Neural cell (in vitro differentiated cells): ENCODE measurements around the gene SMARCD1. TPM values are rescaled to one million over a fixed set of nuclear protein-coding genes. Genes with fewer than 3 reads are reported as not detected.

Source experiments
- H2AFZ ChIP-seq: fragments of 200-600, 300-800 bp; sonication (generic), shearing (Covaris generic); 2 replicates; pipeline ENCODE4 v1.6.0; 2014; ENCODE audit warnings: low read depth, mild to moderate bottlenecking, antibody characterized with exemption, low read length, moderate library complexity
- H3F3A ChIP-seq: fragments of 200-600 bp; shearing (Covaris generic); 2 replicates; pipeline ENCODE4 v1.6.1; 2016; ENCODE audit warnings: mild to moderate bottlenecking, moderate library complexity, mixed read lengths, antibody characterized with exemption, low read length; ENCODE audit not compliant: insufficient read depth, poor library complexity, severe bottlenecking
- H3K27ac ChIP-seq: fragments of 200-600, 300-800 bp; sonication (generic), shearing (Covaris generic); 2 replicates; pipeline ENCODE4 v1.5.1; 2014; ENCODE audit warnings: mild to moderate bottlenecking, low read length, moderate library complexity
- H3K27me3 ChIP-seq: fragments of 300-800, 200-600 bp; sonication (generic), shearing (Covaris generic); 2 replicates; pipeline ENCODE4 v1.6.0; 2014; ENCODE audit warnings: mild to moderate bottlenecking, low read depth, low read length, moderate library complexity; ENCODE audit not compliant: insufficient read depth
- H3K36me3 ChIP-seq: fragments of 300-800, 200-600 bp; sonication (generic), shearing (Covaris generic); 2 replicates; pipeline ENCODE4 v1.5.1; 2014; ENCODE audit warnings: mild to moderate bottlenecking, antibody characterized with exemption, low read length, moderate library complexity; ENCODE audit not compliant: insufficient read depth
- H3K4me2 ChIP-seq: fragments of 300-800, 200-600 bp; sonication (generic), shearing (Covaris generic); 2 replicates; pipeline ENCODE4 v1.6.0; 2014; ENCODE audit warnings: mild to moderate bottlenecking, low read length
- H3K4me3 ChIP-seq: fragments of 300-800, 200-600 bp; sonication (generic), shearing (Covaris generic); 2 replicates; pipeline ENCODE4 v1.5.1; 2014; ENCODE audit warnings: mild to moderate bottlenecking, low read length, moderate library complexity
- H3K79me2 ChIP-seq: fragments of 200-600 bp; shearing (Covaris generic); replicated peaks from 2 replicates; pipeline ENCODE4 v1.6.0; 2014; ENCODE audit warnings: mild to moderate bottlenecking, low read length, moderate library complexity; ENCODE audit not compliant: insufficient read depth
- H3K9ac ChIP-seq: fragments of 300-800, 200-600 bp; sonication (generic), shearing (Covaris generic); 2 replicates; pipeline ENCODE4 v1.6.1; 2016; ENCODE audit warnings: mild to moderate bottlenecking, low read length, mixed read lengths
- H3K9me2 ChIP-seq: fragments of 200-600 bp; shearing (Covaris generic); 2 replicates; pipeline ENCODE4 v1.6.1; 2016; ENCODE audit warnings: mild to moderate bottlenecking, low read length, mixed read lengths; ENCODE audit not compliant: insufficient read depth
- H3K9me3 ChIP-seq: fragments of 200-600, 300-800 bp; sonication (generic), shearing (Covaris generic); 2 replicates; pipeline ENCODE4 v1.6.1; 2016; ENCODE audit warnings: mild to moderate bottlenecking, mixed run types, low read length, moderate library complexity, mixed read lengths
- H4K20me1 ChIP-seq: fragments of 200-600 bp; shearing (Covaris generic); 2 replicates; pipeline ENCODE4 v1.6.1; 2016; ENCODE audit warnings: mild to moderate bottlenecking, mixed run types; ENCODE audit not compliant: insufficient read depth
- EP300 ChIP-seq: fragments of 450-650 bp; conservative IDR thresholded peaks from 2 replicates; pipeline ENCODE4 v1.6.1; 2014; ENCODE audit warnings: antibody characterized with exemption, mild to moderate bottlenecking, moderate library complexity; ENCODE audit not compliant: poor library complexity, severe bottlenecking
- EZH2 ChIP-seq: fragments of 200-600, 300-800 bp; shearing (Covaris generic), sonication (generic); IDR thresholded peaks from 2 replicates; pipeline ENCODE4 v1.6.1; 2014; ENCODE audit warnings: antibody characterized with exemption, low read length, borderline replicate concordance, mild to moderate bottlenecking; ENCODE audit not compliant: insufficient read depth, poor library complexity, severe bottlenecking
- MXI1 ChIP-seq: fragments of 450-650 bp; conservative IDR thresholded peaks from 2 replicates; pipeline ENCODE4 v1.6.1; 2014; ENCODE audit warnings: antibody characterized with exemption, mild to moderate bottlenecking; ENCODE audit not compliant: poor library complexity, severe bottlenecking
- POLR2AphosphoS5 ChIP-seq: IDR thresholded peaks from 2 replicates; pipeline ENCODE4 v1.6.1; 2012
- RAD21 ChIP-seq: fragments of 450-650 bp; conservative IDR thresholded peaks from 2 replicates; pipeline ENCODE4 v1.6.1; 2014; ENCODE audit warnings: antibody characterized with exemption, mild to moderate bottlenecking, moderate library complexity
- SMC3 ChIP-seq: fragments of 450-650 bp; conservative IDR thresholded peaks from 2 replicates; pipeline ENCODE4 v1.6.1; 2014; ENCODE audit warnings: antibody characterized with exemption, mild to moderate bottlenecking, moderate library complexity; ENCODE audit not compliant: poor library complexity
- TAF1 ChIP-seq: IDR thresholded peaks from 2 replicates; pipeline ENCODE4 v1.6.1; 2012; ENCODE audit warnings: low read depth
- polyA plus RNA-seq: library from polyadenylated mRNA; depleted of rRNA; stranded (reverse); fragments of >200 nt; gene quantifications from 2 replicates; pipeline ENCODE4 v1.2.3, GENCODE V29; 2014
- TF ChIP-seq, protein P1 (sequence below): IDR thresholded peaks from 2 replicates; pipeline ENCODE4 v1.6.1; 2012; ENCODE audit warnings: borderline replicate concordance
- TF ChIP-seq, protein P2 (sequence below): fragments of 450-650 bp; IDR thresholded peaks from 2 replicates; pipeline ENCODE4 v1.5.1; 2014; ENCODE audit warnings: antibody characterized with exemption, mild to moderate bottlenecking, moderate library complexity; ENCODE audit not compliant: poor library complexity, severe bottlenecking

Gene SMARCD1
- polyA plus RNA-seq, 1 donor from 2014 or later = 90.9 TPM

DNA sequence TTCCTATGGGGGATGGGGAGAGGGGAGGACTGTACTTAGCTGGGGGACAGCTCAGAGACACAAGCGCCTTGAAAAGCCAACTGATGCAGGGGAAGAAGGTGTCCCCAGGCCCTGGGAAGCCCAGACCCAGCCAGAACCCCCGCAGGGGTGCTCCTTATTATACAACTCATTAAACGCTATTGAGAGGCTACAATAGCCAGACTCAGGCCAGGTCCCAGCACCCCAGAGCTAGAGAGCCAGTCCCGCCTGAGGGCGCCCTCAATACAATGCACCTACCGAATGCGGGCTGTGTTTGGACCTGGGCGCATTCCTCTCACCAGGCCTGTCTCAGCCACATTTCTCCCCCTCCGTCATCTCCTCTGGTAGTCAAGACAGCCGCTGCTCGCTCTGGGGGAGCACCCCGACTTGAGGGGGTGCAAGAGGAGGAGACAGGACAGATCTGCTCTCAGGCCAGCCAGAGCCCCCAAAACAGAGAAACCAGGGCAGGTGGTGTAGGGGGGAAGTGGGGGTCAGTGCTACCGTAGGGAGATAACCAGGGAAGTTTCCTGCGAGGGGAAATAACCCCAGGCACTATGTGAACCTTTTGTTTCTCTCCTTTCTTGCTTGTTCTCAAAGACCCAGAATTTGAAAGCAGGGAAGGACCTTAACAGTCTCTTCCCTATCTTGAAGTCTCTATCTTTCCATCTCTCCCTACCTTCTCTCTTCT lies 33.9 kb upstream of the SMARCD1 start:
- Histone ChIP-seq H3K9me3 (no peaks in the 10 kb centered on the region), H3K4me2 (no peak overlapping the region), H3F3A (no peaks in the 10 kb centered on the region), H4K20me1 (no peaks in the 10 kb centered on the region), H3K27ac (no peak overlapping the region), H3K4me3 (no peak overlapping the region), H3K9ac (no peak overlapping the region), H2AFZ (no peak overlapping the region), H3K79me2 (no peaks in the 10 kb centered on the region), H3K9me2 (no peaks in the 10 kb centered on the region), H3K27me3 (no peaks in the 10 kb centered on the region), H3K36me3 (no peaks in the 10 kb centered on the region)
- no peak for TF ChIP-seq POLR2AphosphoS5
- TF ChIP-seq SMC3 = no peak
- TF ChIP-seq MXI1 = no peak
- TF ChIP-seq EP300 = no peak
- no peak for TF ChIP-seq EZH2
- no peak for TF ChIP-seq TAF1
- no peak for TF ChIP-seq RAD21
- TF ChIP-seq, protein P1, sequence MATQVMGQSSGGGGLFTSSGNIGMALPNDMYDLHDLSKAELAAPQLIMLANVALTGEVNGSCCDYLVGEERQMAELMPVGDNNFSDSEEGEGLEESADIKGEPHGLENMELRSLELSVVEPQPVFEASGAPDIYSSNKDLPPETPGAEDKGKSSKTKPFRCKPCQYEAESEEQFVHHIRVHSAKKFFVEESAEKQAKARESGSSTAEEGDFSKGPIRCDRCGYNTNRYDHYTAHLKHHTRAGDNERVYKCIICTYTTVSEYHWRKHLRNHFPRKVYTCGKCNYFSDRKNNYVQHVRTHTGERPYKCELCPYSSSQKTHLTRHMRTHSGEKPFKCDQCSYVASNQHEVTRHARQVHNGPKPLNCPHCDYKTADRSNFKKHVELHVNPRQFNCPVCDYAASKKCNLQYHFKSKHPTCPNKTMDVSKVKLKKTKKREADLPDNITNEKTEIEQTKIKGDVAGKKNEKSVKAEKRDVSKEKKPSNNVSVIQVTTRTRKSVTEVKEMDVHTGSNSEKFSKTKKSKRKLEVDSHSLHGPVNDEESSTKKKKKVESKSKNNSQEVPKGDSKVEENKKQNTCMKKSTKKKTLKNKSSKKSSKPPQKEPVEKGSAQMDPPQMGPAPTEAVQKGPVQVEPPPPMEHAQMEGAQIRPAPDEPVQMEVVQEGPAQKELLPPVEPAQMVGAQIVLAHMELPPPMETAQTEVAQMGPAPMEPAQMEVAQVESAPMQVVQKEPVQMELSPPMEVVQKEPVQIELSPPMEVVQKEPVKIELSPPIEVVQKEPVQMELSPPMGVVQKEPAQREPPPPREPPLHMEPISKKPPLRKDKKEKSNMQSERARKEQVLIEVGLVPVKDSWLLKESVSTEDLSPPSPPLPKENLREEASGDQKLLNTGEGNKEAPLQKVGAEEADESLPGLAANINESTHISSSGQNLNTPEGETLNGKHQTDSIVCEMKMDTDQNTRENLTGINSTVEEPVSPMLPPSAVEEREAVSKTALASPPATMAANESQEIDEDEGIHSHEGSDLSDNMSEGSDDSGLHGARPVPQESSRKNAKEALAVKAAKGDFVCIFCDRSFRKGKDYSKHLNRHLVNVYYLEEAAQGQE = no peak
- TF ChIP-seq, protein P2, sequence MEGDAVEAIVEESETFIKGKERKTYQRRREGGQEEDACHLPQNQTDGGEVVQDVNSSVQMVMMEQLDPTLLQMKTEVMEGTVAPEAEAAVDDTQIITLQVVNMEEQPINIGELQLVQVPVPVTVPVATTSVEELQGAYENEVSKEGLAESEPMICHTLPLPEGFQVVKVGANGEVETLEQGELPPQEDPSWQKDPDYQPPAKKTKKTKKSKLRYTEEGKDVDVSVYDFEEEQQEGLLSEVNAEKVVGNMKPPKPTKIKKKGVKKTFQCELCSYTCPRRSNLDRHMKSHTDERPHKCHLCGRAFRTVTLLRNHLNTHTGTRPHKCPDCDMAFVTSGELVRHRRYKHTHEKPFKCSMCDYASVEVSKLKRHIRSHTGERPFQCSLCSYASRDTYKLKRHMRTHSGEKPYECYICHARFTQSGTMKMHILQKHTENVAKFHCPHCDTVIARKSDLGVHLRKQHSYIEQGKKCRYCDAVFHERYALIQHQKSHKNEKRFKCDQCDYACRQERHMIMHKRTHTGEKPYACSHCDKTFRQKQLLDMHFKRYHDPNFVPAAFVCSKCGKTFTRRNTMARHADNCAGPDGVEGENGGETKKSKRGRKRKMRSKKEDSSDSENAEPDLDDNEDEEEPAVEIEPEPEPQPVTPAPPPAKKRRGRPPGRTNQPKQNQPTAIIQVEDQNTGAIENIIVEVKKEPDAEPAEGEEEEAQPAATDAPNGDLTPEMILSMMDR = no peak

DNA sequence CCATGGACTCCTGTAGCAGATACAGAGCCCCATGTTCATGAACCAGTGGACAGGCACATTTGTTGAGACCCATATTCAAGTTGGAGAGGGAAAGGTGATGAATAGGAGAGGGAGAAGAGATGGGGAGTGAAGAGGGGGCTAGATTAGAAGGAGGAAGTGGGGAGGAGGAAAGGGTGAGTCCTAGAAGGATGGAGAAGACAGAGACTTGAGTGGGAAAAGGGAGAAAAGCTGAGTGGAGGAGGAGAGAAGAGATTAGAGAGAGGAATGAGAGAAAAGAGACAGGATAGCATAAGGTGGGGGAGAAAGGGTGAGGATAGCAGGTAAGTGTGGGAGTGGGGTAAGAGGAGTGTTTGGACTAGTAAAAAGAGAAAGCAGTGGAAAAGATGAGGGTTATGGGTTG lies 32.6 kb upstream of the SMARCD1 start:
- H3K9me3 ChIP-seq = no peaks in the 10 kb centered on the region
- H3K36me3 ChIP-seq = no peaks in the 10 kb centered on the region
- no peaks in the 10 kb centered on the region for H4K20me1 ChIP-seq
- no peaks in the 10 kb centered on the region for H3K9me2 ChIP-seq
- no peak overlapping the region for H3K9ac ChIP-seq
- TF ChIP-seq TAF1 = no peak
- TF ChIP-seq EZH2 = no peak
- TF ChIP-seq, protein P2 = no peak
- no peak for TF ChIP-seq MXI1
- TF ChIP-seq, protein P1 = no peak
- TF ChIP-seq RAD21 = no peak
- no peak for TF ChIP-seq POLR2AphosphoS5
- TF ChIP-seq SMC3 = no peak
- TF ChIP-seq EP300 = no peak
- H3F3A ChIP-seq = no peaks in the 10 kb centered on the region
- no peak overlapping the region for H3K27ac ChIP-seq
- H3K27me3 ChIP-seq = no peaks in the 10 kb centered on the region
- no peak overlapping the region for H3K4me2 ChIP-seq
- H3K79me2 ChIP-seq = no peaks in the 10 kb centered on the region
- no peak overlapping the region for H2AFZ ChIP-seq
- H3K4me3 ChIP-seq = no peak overlapping the region
